GM18868 (cell line): Measurements from ENCODE around the gene CCNY.

Experiments used
- ATAC-seq: cut with Tn5 transposase; IDR thresholded peaks from one replicate; pipeline ENCODE4 v1.9.1; 2021; ENCODE audit warnings: mild to moderate bottlenecking, moderate library complexity; ENCODE audit not compliant: unreplicated experiment

CCNY gene

DNA sequence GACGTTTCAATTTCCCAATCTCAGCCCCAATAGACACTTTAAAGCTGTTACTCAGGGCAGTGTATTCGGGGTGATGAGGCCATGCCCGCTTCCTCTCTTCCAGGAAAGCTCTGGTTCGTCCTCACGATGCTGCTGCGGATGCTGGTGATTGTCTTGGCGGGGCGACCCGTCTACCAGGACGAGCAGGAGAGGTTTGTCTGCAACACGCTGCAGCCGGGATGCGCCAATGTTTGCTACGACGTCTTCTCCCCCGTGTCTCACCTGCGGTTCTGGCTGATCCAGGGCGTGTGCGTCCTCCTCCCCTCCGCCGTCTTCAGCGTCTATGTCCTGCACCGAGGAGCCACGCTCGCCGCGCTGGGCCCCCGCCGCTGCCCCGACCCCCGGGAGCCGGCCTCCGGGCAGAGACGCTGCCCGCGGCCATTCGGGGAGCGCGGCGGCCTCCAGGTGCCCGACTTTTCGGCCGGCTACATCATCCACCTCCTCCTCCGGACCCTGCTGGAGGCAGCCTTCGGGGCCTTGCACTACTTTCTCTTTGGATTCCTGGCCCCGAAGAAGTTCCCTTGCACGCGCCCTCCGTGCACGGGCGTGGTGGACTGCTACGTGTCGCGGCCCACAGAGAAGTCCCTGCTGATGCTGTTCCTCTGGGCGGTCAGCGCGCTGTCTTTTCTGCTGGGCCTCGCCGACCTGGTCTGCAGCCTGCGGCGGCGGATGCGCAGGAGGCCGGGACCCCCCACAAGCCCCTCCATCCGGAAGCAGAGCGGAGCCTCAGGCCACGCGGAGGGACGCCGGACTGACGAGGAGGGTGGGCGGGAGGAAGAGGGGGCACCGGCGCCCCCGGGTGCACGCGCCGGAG, 271.4 kb downstream of the CCNY start:
- ATAC-seq, result no peak

DNA sequence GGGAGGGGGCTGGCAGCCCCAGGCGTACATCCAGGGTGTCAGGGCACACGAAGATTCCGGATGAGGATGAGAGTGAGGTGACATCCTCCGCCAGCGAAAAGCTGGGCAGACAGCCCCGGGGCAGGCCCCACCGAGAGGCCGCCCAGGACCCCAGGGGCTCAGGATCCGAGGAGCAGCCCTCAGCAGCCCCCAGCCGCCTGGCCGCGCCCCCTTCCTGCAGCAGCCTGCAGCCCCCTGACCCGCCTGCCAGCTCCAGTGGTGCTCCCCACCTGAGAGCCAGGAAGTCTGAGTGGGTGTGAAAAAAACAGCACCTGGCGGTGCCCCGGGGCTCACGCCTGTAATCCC, 272.0 kb downstream of the CCNY start:
- ATAC-seq, result no peak

DNA sequence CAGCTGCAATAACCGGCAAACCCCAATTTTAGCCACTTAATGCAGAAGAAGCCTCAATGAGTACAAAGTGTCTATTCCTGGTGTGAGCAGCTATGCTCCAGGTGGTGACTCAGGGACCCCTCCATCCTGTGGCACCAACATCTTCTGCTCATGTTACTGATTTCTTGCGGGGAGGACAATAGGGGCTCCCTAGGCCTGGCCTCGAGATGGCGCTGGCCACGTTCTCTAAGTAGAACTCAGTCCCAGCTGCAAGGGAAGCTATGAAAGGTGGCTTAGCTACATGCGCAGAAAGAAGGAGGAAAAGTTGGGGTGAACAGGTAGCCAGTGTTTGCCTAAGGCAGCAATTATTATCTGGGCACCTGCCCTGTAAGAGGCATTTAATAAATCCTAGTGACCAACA, 275.4 kb downstream of the CCNY start:
- no peak for ATAC-seq

DNA sequence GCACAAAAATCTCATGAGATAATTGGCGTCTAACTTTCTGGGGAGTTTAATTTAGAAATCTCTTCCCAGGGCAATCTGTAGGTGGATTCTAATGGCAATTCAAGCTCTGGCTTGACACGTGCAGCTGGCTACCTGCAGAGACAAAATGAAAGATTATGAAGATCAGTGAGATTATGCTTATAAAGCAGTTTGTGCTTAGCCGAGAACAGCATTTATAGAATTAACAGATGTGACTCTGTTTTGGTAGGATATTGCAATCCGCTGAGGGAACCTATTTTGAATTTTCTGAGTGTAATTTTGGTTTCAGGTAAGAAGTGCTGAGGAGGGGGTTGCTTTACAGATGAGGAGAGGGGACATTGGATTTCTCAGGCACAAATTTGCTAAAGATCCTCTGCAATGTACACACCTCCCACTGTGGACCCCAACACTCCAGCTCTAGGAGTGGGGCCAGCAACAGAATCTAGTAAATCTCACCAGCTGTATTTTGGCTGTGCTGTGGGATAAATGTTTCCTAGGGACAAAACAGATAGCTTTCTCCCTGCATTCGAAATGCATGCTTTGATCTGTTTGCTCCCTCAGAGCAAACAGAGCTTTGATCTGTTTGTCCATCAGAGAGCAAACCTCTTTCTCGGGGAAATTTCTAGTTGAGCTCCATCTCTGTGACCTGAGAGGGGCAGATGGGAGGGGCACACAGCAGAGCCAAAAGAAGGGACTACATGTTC, 276.2 kb downstream of the CCNY start:
- ATAC-seq, result no peak

DNA sequence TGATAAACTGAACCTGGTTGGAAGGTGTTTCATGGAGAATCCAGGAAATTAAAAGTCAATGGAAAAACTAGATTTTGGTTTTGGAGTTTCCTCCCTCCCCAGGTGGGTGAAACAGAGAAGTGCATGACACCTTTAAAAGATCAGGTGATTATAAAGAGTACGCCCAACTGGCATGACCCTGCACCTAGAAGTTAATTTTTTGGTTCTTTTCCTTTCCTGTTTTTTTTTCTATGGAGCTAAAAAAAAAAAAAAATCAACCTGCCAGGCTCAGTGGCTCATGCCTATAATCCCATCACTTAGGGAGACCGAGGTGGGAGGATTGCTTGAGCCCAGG, 276.8 kb downstream of the CCNY start:
- no peak for ATAC-seq

DNA sequence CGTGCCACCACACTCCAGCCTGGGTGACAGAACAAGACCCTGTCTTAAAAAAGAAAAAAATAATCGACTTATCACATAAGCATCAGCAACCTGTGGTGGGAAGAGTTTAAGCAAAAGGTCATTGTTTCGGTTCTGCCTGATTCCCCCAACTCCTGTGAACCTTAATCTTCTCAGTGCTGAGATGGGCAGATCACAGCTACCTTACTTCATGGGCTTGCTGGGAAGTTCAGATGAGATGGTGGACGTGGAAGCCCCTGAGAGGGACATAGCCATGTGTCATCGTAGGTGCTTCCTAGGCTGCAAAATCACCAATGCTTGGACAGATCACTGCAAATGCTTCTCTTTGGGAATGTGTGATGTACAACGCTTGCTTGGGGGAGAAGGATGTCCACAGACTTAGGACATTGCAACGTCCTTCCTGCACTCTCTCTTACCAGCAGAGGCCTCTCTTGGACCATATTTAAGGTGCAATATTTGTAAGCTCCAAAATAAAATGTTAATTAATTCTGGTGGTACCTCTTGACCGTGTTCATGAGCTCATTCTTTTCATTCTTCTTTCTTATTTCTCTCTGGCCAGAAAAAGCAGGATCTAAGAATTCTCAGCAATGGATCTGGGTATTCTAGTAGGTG, 277.4 kb downstream of the CCNY start:
- no peak for ATAC-seq

DNA sequence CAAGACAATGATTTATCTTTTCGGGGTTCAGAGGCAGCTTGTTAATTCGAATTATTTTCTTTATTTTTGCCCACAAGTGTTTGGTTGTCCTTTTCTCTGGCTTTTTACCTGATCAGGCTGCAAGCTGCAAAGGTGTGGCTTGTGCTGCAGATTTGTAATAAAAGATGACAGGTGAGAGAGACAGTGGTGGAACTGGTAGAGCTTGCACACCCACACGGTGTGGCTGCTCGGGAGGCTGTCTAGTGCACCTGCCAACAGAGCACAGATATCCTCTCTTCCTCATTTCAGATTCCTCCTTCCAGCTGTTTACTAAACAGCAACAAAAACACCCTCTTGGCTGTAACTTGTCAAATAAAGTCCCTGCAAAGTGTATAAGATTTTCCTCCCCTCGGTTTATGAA, 278.0 kb downstream of the CCNY start:
- no peak for ATAC-seq
